ENCODE data around the gene ANKZF1. TPM values are rescaled to one million over a fixed set of nuclear protein-coding genes. Genes with fewer than 3 reads are reported as not detected.

Gene ANKZF1
- total and polyA plus RNA-seq, 2 of the 8 experiments (the other 6 are each of a cell fraction or from before 2014, with no cell fraction given) = 32.5 to 50.1 TPM

DNA sequence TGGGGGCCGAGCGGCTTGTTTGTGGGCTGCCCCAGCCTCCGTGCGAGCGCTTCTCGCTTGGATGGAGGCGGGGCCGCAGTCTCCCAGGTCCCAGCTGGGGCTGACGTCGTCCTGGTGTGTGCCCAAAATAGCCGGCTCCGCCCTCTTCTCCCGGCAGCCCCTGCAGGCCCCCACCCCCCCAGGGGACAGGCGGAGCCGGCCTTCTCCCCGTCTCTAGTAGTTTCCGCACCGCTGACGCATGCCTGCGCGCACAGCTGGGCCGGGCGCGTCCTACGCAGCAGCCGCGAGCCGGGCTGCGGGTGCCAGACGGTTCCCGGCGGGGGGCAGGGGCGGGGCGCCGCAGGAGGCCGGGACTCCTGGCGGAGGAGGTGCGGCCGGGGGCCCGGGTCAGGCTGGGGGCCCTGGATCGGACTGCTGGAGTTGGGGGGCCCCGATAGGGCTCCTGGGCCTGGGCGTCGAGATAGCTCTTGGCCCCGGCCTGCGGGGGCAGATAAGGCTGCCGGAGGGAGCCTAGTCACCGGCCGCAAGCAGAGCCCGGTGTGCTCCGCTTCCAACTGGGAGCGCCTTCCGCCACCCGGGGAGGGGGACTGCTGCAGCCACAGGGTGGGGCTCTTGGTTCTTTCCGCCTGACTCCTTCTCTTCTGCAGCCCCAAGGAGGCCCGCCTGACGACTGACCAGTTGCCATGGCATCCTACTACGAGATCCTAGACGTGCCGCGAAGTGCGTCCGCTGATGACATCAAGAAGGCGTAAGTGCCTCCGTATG is 49.7 kb downstream of the ANKZF1 start, which contains the start of gene DNAJB2:
Gene DNAJB2, plus strand, starts transcription at position 216 of the 765 bp plus-strand sequence. Its CDS starts 468 bp downstream, at position 684.
- Histone ChIP-seq H2BK20ac (ENCODE audit: low read length) (no peak within 1 kb of the TSS; the same call in 1 of the 2 replicates), H3K56ac (replicated peaks; ENCODE audit: insufficient read length, low read depth, low read length) (peak within 1 kb of the TSS; percentile 8), H3K27me3 (replicated peaks in 1 of 4; ENCODE audit: control insufficient read depth in 3 of 4, extremely low read depth in 1 of 4, insufficient read depth in 3 of 4, low read length in 3 of 4) (no peaks in the 10 kb centered on the region; a peak in 1 of 7 replicates), H4K5ac (ENCODE audit: insufficient read length, low read depth, low read length) (peak within 1 kb of the TSS; percentile 41), H3K36me3 (ENCODE audit: control insufficient read depth in 2 of 4, insufficient read depth in 4 of 4, low read length in 3 of 4) (peaks cover 0 to 4% (median under 1%) of the 10 kb centered on the region in 4 experiments; a peak in 2 of 8 replicates), H3K4me2 (ENCODE audit: insufficient read depth in 1 of 2, low read depth in 2 of 2, low read length in 2 of 2) (peak within 1 kb of the TSS; percentile 73 to 87), H3K18ac (ENCODE audit: extremely low read depth, low read length) (peak within 1 kb of the TSS; percentile 87; the same call in 1 of the 2 replicates), H3K9ac (replicated peaks in 1 of 4; ENCODE audit: extremely low read depth in 1 of 4, low read depth in 3 of 4, low read length in 3 of 4) (peak within 1 kb of the TSS in 3 of 4 experiments; percentile 38 to 49 (median 41); a peak in 4 of 7 replicates), H3K4ac (replicated peaks; ENCODE audit: insufficient read length, low read depth, low read length) (no peak within 1 kb of the TSS), H3K23ac (ENCODE audit: insufficient read length) (no peak within 1 kb of the TSS), H3K79me2 (ENCODE audit: control insufficient read depth in 1 of 2, insufficient read depth in 2 of 2, low read length in 2 of 2) (no peaks in the 10 kb centered on the region), H2AK5ac (ENCODE audit: low read depth, low read length) (no peak within 1 kb of the TSS; the same call in 1 of the 2 replicates), H4K20me1 (replicated peaks in 1 of 2; ENCODE audit: control insufficient read depth in 1 of 2, insufficient read depth in 2 of 2, low read length in 2 of 2) (no peaks in the 10 kb centered on the region), H2AFZ (ENCODE audit: low read length) (peak within 1 kb of the TSS; percentile 67; the same call in 1 of the 2 replicates), H3K4me1 (replicated peaks in 1 of 4; ENCODE audit: control insufficient read depth in 3 of 4, insufficient read depth in 4 of 4, low read length in 3 of 4) (peaks cover 9 to 23% (median 13%) of the 10 kb centered on the region in 4 experiments), H2BK120ac (replicated peaks; ENCODE audit: low read depth, low read length) (no peak within 1 kb of the TSS), H3K9me3 (ENCODE audit: insufficient read depth in 2 of 2, low read depth in 1 of 2, low read length in 1 of 2) (no peaks in the 10 kb centered on the region), H3K79me1 (ENCODE audit: low read depth, low read length) (no peaks in the 10 kb centered on the region; the same call in 1 of the 2 replicates), H3K23me2 (ENCODE audit: low read depth, low read length) (peaks cover 8% of the 10 kb centered on the region; the same call in 1 of the 2 replicates), H4K91ac (replicated peaks; ENCODE audit: insufficient read length, low read length) (no peak within 1 kb of the TSS), H4K8ac (ENCODE audit: extremely low read depth, insufficient read depth, low read length) (no peak within 1 kb of the TSS; the same call in none of the 2 replicates), H2BK15ac (ENCODE audit: low read length) (peak within 1 kb of the TSS; percentile 19; the same call in 1 of the 2 replicates), H3K14ac (ENCODE audit: insufficient read length) (no peak within 1 kb of the TSS), H2BK12ac (ENCODE audit: low read depth, low read length) (no peak within 1 kb of the TSS), H2BK5ac (ENCODE audit: low read depth, low read length) (peak within 1 kb of the TSS; percentile 66; the same call in 1 of the 2 replicates), H3K4me3 (ENCODE audit: extremely low read depth in 1 of 4, insufficient read depth in 2 of 4, low read depth in 3 of 4, low read length in 4 of 4) (peak within 1 kb of the TSS; percentile 45 to 75 (median 52)), H3K27ac (ENCODE audit: low read depth, low read length) (peak within 1 kb of the TSS; percentile 66; the same call in 1 of the 2 replicates)
- DNase-seq (ENCODE audit: low read depth in 1 of 2, low spot score in 2 of 2) (peak; percentile 89 to 94), FAIRE-seq (no peak)
- ChIA-PET CTCF (ENCODE audit: partially characterized antibody) (interaction anchor here (0.6 to 12.1 kb wide), 14 partner anchors 12 to 1522 kb away, joined by 3 to 220 read pairs (median 9); partner anchors contain the start of genes ABCB6, GLB1L, STK16 and TUBA4A), POLR2A (ENCODE audit: partially characterized antibody) (interaction anchor here (0.7 to 4.5 kb wide), 13 partner anchors 12 to 104 kb away, joined by 3 to 33 read pairs (median 4); partner anchors contain the start of genes ABCB6, ATG9A, GLB1L and PTPRN)
- WGBS, 2 experiments (ENCODE audit: extremely low coverage in 1 of 2, insufficient coverage in 1 of 2, insufficient read length in 1 of 2, insufficient replicate concordance in 2 of 2, low coverage in 1 of 2, low lambda C conversion rate in 2 of 2, missing lambda C conversion rate in 1 of 2) = 2% methylated on average over 39 of the region's 65 CpGs; no CpG with 5 or more reads in 1 of the 2 experiments
- TF ChIP-seq TCF12 (IDR thresholded peaks at IDR 0.05; ENCODE audit: low read depth, low read length) (no peak), SP2 (IDR thresholded peaks at IDR 0.05; ENCODE audit: low read length) (no peak), TEAD4 (IDR thresholded peaks at IDR 0.05; ENCODE audit: low read depth, low read length) (peak; percentile 8; the same call in 1 of the 2 replicates), JUN (IDR thresholded peaks at IDR 0.05; ENCODE audit: low read depth, low read length) (no peak; the same call in 1 of the 2 replicates), SIX5 (IDR thresholded peaks at IDR 0.05; ENCODE audit: low read depth, low read length) (no peak), EZH2 (IDR thresholded peaks at IDR 0.05; ENCODE audit: low read depth, low read length, severe bottlenecking) (no peak), YY1 (IDR thresholded peaks at IDR 0.05; ENCODE audit: low read depth, low read length) (no peak), RXRA (IDR thresholded peaks at IDR 0.05; ENCODE audit: insufficient read depth, low read depth, low read length) (no peak), BRCA1 (IDR thresholded peaks at IDR 0.05; ENCODE audit: low read depth, low read length) (no peak), CHD2 (IDR thresholded peaks at IDR 0.05; ENCODE audit: low read length) (no peak)
